HEK293 (cell line): ENCODE results near the gene R3HDM2.
A peak's percentile ranks its signal among the peaks of the same experiment; 100 is the strongest.

Source experiments
- HOXC10 ChIP-seq: sonication (generic); formaldehyde crosslinking; IDR thresholded peaks from 2 replicates; pipeline ENCODE4 v1.8.1; 2023; ENCODE audit warnings: mild to moderate bottlenecking, missing genetic modification reagents
- KLF9 ChIP-seq: fragments of 450-650 bp; formaldehyde crosslinking; IDR thresholded peaks from 2 replicates; pipeline ENCODE4 v1.5.1; 2016; ENCODE audit warnings: missing biosample characterization, missing genetic modification characterization, low read depth
- MEIS1 ChIP-seq: sonication (generic); formaldehyde crosslinking; IDR thresholded peaks from 2 replicates; pipeline ENCODE4 v1.8.1; 2022; ENCODE audit warnings: missing genetic modification reagents, mild to moderate bottlenecking, borderline replicate concordance
- MZF1 ChIP-seq: fragments of 450-650 bp; formaldehyde crosslinking; IDR thresholded peaks from 2 replicates; pipeline ENCODE4 v1.5.1; 2017; ENCODE audit warnings: missing biosample characterization, missing genetic modification characterization, borderline replicate concordance
- PATZ1 ChIP-seq: fragments of 450-650 bp; formaldehyde crosslinking; IDR thresholded peaks from 2 replicates; pipeline ENCODE4 v1.5.1; 2016; ENCODE audit warnings: missing biosample characterization, missing genetic modification characterization
- PRDM2 ChIP-seq: fragments of 450-650 bp; formaldehyde crosslinking; IDR thresholded peaks from 2 replicates; pipeline ENCODE4 v1.5.1; 2016; ENCODE audit warnings: missing biosample characterization, missing genetic modification characterization, borderline replicate concordance
- REST ChIP-seq: fragments of 450-650 bp; formaldehyde crosslinking; IDR thresholded peaks from 2 replicates; pipeline ENCODE4 v1.5.1; 2016; ENCODE audit warnings: missing biosample characterization, missing genetic modification characterization
- SALL2 ChIP-seq: fragments of 450-650 bp; formaldehyde crosslinking; IDR thresholded peaks from 2 replicates; pipeline ENCODE4 v1.5.0; 2017; ENCODE audit warnings: missing biosample characterization, mild to moderate bottlenecking, missing genetic modification characterization, borderline replicate concordance
- SCRT2 ChIP-seq: fragments of 450-650 bp; formaldehyde crosslinking; IDR thresholded peaks from 2 replicates; pipeline ENCODE4 v1.5.1; 2016; ENCODE audit warnings: missing biosample characterization, missing genetic modification characterization
- SP2 ChIP-seq: fragments of 450-650 bp; formaldehyde crosslinking; IDR thresholded peaks from 2 replicates; pipeline ENCODE4 v1.5.1; 2016; ENCODE audit warnings: missing biosample characterization, missing genetic modification characterization
- ZBTB17 ChIP-seq: fragments of 450-650 bp; formaldehyde crosslinking; IDR thresholded peaks from 2 replicates; pipeline ENCODE4 v1.5.1; 2016; ENCODE audit warnings: missing biosample characterization, missing genetic modification characterization
- ZBTB8A ChIP-seq: fragments of 450-650 bp; formaldehyde crosslinking; IDR thresholded peaks from 2 replicates; pipeline ENCODE4 v1.5.1; 2016; ENCODE audit warnings: missing biosample characterization, missing genetic modification characterization
- ZFHX2 ChIP-seq: fragments of 450-650 bp; formaldehyde crosslinking; conservative IDR thresholded peaks from 2 replicates; pipeline ENCODE4 v1.5.1; 2016; ENCODE audit warnings: missing biosample characterization, missing genetic modification characterization
- ZFP41 ChIP-seq: fragments of 450-650 bp; formaldehyde crosslinking; IDR thresholded peaks from 2 replicates; pipeline ENCODE4 v1.5.1; 2016; ENCODE audit warnings: missing biosample characterization, missing genetic modification characterization, borderline replicate concordance
- ZNF132 ChIP-seq: fragments of 450-650 bp; formaldehyde crosslinking; IDR thresholded peaks from 2 replicates; pipeline ENCODE4 v1.5.1; 2017; ENCODE audit warnings: missing biosample characterization, missing genetic modification characterization, borderline replicate concordance
- ZNF133 ChIP-seq: fragments of 450-650 bp; formaldehyde crosslinking; IDR thresholded peaks from 2 replicates; pipeline ENCODE4 v1.5.1; 2016; ENCODE audit warnings: missing biosample characterization, missing genetic modification characterization
- ZNF175 ChIP-seq: fragments of 450-650 bp; formaldehyde crosslinking; IDR thresholded peaks from 2 replicates; pipeline ENCODE4 v1.5.1; 2016; ENCODE audit warnings: missing biosample characterization, missing genetic modification characterization
- ZNF19 ChIP-seq: fragments of 450-650 bp; formaldehyde crosslinking; IDR thresholded peaks from 2 replicates; pipeline ENCODE4; 2016; ENCODE audit warnings: missing biosample characterization, missing genetic modification characterization, low read depth
- ZNF2 ChIP-seq: fragments of 450-650 bp; formaldehyde crosslinking; IDR thresholded peaks from 2 replicates; pipeline ENCODE4 v1.5.1; 2016; ENCODE audit warnings: missing biosample characterization, missing genetic modification characterization
- ZNF23 ChIP-seq: fragments of 450-650 bp; formaldehyde crosslinking; IDR thresholded peaks from 2 replicates; pipeline ENCODE4 v1.5.1; 2016; ENCODE audit warnings: missing biosample characterization, missing genetic modification characterization, borderline replicate concordance
- ZNF266 ChIP-seq: fragments of 450-650 bp; formaldehyde crosslinking; IDR thresholded peaks from 2 replicates; pipeline ENCODE4 v1.5.1; 2016; ENCODE audit warnings: missing biosample characterization, missing genetic modification characterization, low read depth
- ZNF302 ChIP-seq: fragments of 450-650 bp; formaldehyde crosslinking; IDR thresholded peaks from 2 replicates; pipeline ENCODE4 v1.5.1; 2016; ENCODE audit warnings: missing biosample characterization, missing genetic modification characterization, low read depth
- ZNF366 ChIP-seq: fragments of 450-650 bp; formaldehyde crosslinking; conservative IDR thresholded peaks from 2 replicates; pipeline ENCODE4 v1.5.1; 2016; ENCODE audit warnings: missing biosample characterization, missing genetic modification characterization
- ZNF404 ChIP-seq: fragments of 450-650 bp; formaldehyde crosslinking; IDR thresholded peaks from 2 replicates; pipeline ENCODE4 v1.5.1; 2017; ENCODE audit warnings: missing biosample characterization, missing genetic modification characterization
- ZNF571 ChIP-seq: fragments of 450-650 bp; formaldehyde crosslinking; IDR thresholded peaks from 2 replicates; pipeline ENCODE4 v1.5.0; 2017; ENCODE audit warnings: missing biosample characterization, missing genetic modification characterization
- ZNF585B ChIP-seq: fragments of 450-650 bp; formaldehyde crosslinking; IDR thresholded peaks from 2 replicates; pipeline ENCODE4 v1.5.1; 2016; ENCODE audit warnings: missing biosample characterization, missing genetic modification characterization
- ZNF768 ChIP-seq: fragments of 450-650 bp; formaldehyde crosslinking; IDR thresholded peaks from 2 replicates; pipeline ENCODE4 v1.5.1; 2018; ENCODE audit warnings: missing biosample characterization, mild to moderate bottlenecking, missing genetic modification characterization
- ZNF792 ChIP-seq: fragments of 450-650 bp; formaldehyde crosslinking; IDR thresholded peaks from 2 replicates; pipeline ENCODE4 v1.5.1; 2016; ENCODE audit warnings: missing biosample characterization, missing genetic modification characterization
- ZXDB ChIP-seq: fragments of 450-650 bp; formaldehyde crosslinking; IDR thresholded peaks from 2 replicates; pipeline ENCODE4 v1.5.1; 2016; ENCODE audit warnings: missing biosample characterization, missing genetic modification characterization

The R3HDM2 gene

GRCh38 chr12:57462251-57462911, 31.5 kb upstream of the R3HDM2 start (continued):
- TF ChIP-seq PATZ1 (tag by site-specific recombination), result peak; percentile 90
- no peak for TF ChIP-seq ZNF768 (tag by site-specific recombination)
- no peak for TF ChIP-seq ZNF266
- TF ChIP-seq ZXDB, result peak; percentile 56; the same call in 1 of the 2 replicates
- TF ChIP-seq ZNF23 (tag by site-specific recombination), result no peak
- TF ChIP-seq SALL2 (tag by site-specific recombination), result no peak
- no peak for TF ChIP-seq ZNF571
- no peak for TF ChIP-seq SCRT2 (tag by site-specific recombination)
- TF ChIP-seq ZBTB17 (tag by site-specific recombination), result peak; percentile 90
- no peak for TF ChIP-seq ZNF792 (tag by site-specific recombination)
- no peak; the same call in 1 of the 2 replicates for TF ChIP-seq KLF9 (tag by site-specific recombination)
- peak; percentile 76; the same call in 1 of the 2 replicates for TF ChIP-seq MZF1 (tag by site-specific recombination)
- TF ChIP-seq ZNF19, result no peak
- TF ChIP-seq PRDM2 (tag by site-specific recombination), result no peak
- TF ChIP-seq ZNF133 (tag by site-specific recombination), result no peak
- peak; percentile 82 for TF ChIP-seq REST (tag by site-specific recombination)
- no peak for TF ChIP-seq HOXC10 (CRISPR knock-in tag)
- TF ChIP-seq ZFHX2 (tag by site-specific recombination), result no peak
- no peak for TF ChIP-seq ZNF132 (tag by site-specific recombination)
- TF ChIP-seq ZNF404 (tag by site-specific recombination), result no peak
- peak; percentile 70 for TF ChIP-seq ZBTB8A (tag by site-specific recombination)
- TF ChIP-seq ZNF366 (tag by site-specific recombination), result peak; percentile 96
- peak; percentile 76 for TF ChIP-seq ZNF2
- TF ChIP-seq ZFP41, result no peak
- TF ChIP-seq SP2, result peak; percentile 77
- no peak for TF ChIP-seq ZNF585B (tag by site-specific recombination)
- TF ChIP-seq MEIS1 (CRISPR knock-in tag), result no peak
- no peak for TF ChIP-seq ZNF175 (tag by site-specific recombination)
- TF ChIP-seq ZNF302, result no peak
